Ascending aorta (tissue), 2 donors: Measurements from ENCODE around the gene C21orf58. TPM values are rescaled to one million over a fixed set of nuclear protein-coding genes. Genes with fewer than 3 reads are reported as not detected.

ENCODE experiments used
- DNase-seq, 2 donors: peaks; one replicate each; pipeline ENCODE4 v3.0.0-alpha.2; 2019; ENCODE audit warnings: low spot score in 2 of 2
- H3K27ac ChIP-seq, 2 donors: fragments of 200-600 bp; sonication (generic); one replicate each; pipeline ENCODE4 v1.5.1; 2016 to 2017; ENCODE audit warnings: mild to moderate bottlenecking in 1 of 2
- H3K27me3 ChIP-seq: fragments of 200-600 bp; sonication (generic); one replicate; pipeline ENCODE4 v1.5.1; 2017
- H3K36me3 ChIP-seq, 2 donors: fragments of 200-600 bp; sonication (generic); one replicate each; pipeline ENCODE4 v1.5.1; 2016
- H3K4me1 ChIP-seq, 2 donors: fragments of 200-600 bp; sonication (generic); one replicate each; pipeline ENCODE4 v1.5.1; 2016 to 2017; ENCODE audit warnings: mild to moderate bottlenecking in 1 of 2
- H3K4me3 ChIP-seq, 2 donors: fragments of 200-600 bp; sonication (generic); one replicate each; pipeline ENCODE4 v1.5.1; 2016 to 2017; ENCODE audit warnings: mild to moderate bottlenecking in 1 of 2
- H3K9me3 ChIP-seq, 2 donors: fragments of 200-600 bp; sonication (generic); one replicate each; pipeline ENCODE4 v1.5.1; 2016
- CTCF ChIP-seq, 3 experiments: fragments of 200-600 bp in 2 of 3; fragments of 450-650 bp in 1 of 3; sonication (generic) in 2 of 3; IDR thresholded peaks; one replicate each; pipeline ENCODE4 v1.5.1; 2016 to 2019; ENCODE audit warnings: antibody characterized with exemption in 3 of 3, mild to moderate bottlenecking in 1 of 3, moderate library complexity in 1 of 3
- intact Hi-C: fragments of 100-400 bp; cut with DNase I; formaldehyde crosslinking; loops from one replicate; pipeline ENCODE4 v1.15.1; 2023
- total RNA-seq: library from RNA; depleted of rRNA; stranded (reverse); fragments of >200 nt; gene quantifications from one replicate; pipeline ENCODE4 v1.1.0, GENCODE V29; 2016

C21orf58 gene
- total RNA-seq, 1 donor from 2014 or later: 3.2 TPM

- Histone ChIP-seq H3K4me3 (no peak overlapping the region), H3K27me3 (no peaks in the 10 kb centered on the region), H3K9me3 (no peaks in the 10 kb centered on the region), H3K27ac (no peak overlapping the region), H3K4me1 (no peaks in the 10 kb centered on the region), H3K36me3 (peaks cover 61 to 84% of the 10 kb centered on the region in 2 donors)
- no peak for DNase-seq
- no peak for TF ChIP-seq CTCF (IDR thresholded peaks at IDR 0.05)
- intact Hi-C loops: no loop called here
These were observed 33.0 kb upstream of the C21orf58 start for GRCh38 chr21:46356494-46357334.

- peaks cover 65 to 86% of the 10 kb centered on the region in 2 donors for H3K36me3 ChIP-seq
- no peak overlapping the region for H3K27ac ChIP-seq
- intact Hi-C loops: no loop called here
- no peak for TF ChIP-seq CTCF (IDR thresholded peaks at IDR 0.05)
- H3K9me3 ChIP-seq: no peaks in the 10 kb centered on the region
- no peaks in the 10 kb centered on the region for H3K4me1 ChIP-seq
- H3K4me3 ChIP-seq: no peak overlapping the region
- DNase-seq: no peak
- no peaks in the 10 kb centered on the region for H3K27me3 ChIP-seq
These were observed 32.3 kb upstream of the C21orf58 start for GRCh38 chr21:46356005-46356338.

GRCh38 chr21:46355161-46356004, 31.7 kb upstream of the C21orf58 start:
- DNase-seq: no peak
- Histone ChIP-seq H3K27ac (no peak overlapping the region), H3K4me1 (no peaks in the 10 kb centered on the region), H3K36me3 (peaks cover 71 to 87% of the 10 kb centered on the region in 2 donors), H3K27me3 (no peaks in the 10 kb centered on the region), H3K9me3 (no peaks in the 10 kb centered on the region), H3K4me3 (no peak overlapping the region)
- no peak for TF ChIP-seq CTCF (IDR thresholded peaks at IDR 0.05)
- intact Hi-C loops: no loop called here

DNA sequence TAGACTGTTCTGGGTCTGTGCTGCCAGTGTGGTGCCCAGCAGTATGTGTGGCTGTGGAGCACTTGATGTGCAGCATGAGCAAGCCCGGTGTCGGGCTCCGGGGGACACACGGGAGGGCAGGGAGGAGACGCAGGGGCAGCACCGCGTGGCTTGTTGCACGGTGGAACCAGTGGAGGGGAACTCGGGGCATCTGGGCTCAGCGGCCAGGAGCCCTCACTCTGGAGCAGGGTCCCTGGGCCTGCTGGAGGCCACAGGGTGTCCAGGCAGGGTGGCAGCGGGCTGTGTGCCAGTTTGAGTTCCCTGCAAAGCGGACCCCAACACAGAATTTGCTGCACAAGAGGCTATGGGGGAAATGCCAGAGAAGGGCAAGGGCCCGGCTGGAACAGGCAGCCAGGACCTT, 30.8 kb upstream of the C21orf58 start:
- Histone ChIP-seq H3K36me3 (peaks cover 79 to 91% of the 10 kb centered on the region in 2 donors), H3K27me3 (no peaks in the 10 kb centered on the region), H3K9me3 (no peaks in the 10 kb centered on the region), H3K4me1 (no peaks in the 10 kb centered on the region), H3K27ac (no peak overlapping the region), H3K4me3 (no peak overlapping the region)
- TF ChIP-seq CTCF (IDR thresholded peaks at IDR 0.05): no peak
- DNase-seq: no peak
- intact Hi-C loops: no loop called here

GRCh38 chr21:46354046-46354445, 30.4 kb upstream of the C21orf58 start:
- Histone ChIP-seq H3K9me3 (no peaks in the 10 kb centered on the region), H3K27me3 (no peaks in the 10 kb centered on the region), H3K4me1 (no peaks in the 10 kb centered on the region), H3K4me3 (no peak overlapping the region), H3K36me3 (peaks cover 84 to 96% of the 10 kb centered on the region in 2 donors), H3K27ac (no peak overlapping the region)
- no peak for TF ChIP-seq CTCF (IDR thresholded peaks at IDR 0.05)
- intact Hi-C loops: no loop called here
- no peak for DNase-seq
